A549 (cell line): ENCODE measurements around the gene KRT34. TPM values are rescaled to one million over a fixed set of nuclear protein-coding genes. Genes with fewer than 3 reads are reported as not detected.

Experiments
- ATAC-seq, 2 experiments: fragments of 200-7000 bp in 1 of 2; fragments of >200 bp in 1 of 2; cut with Nextera tagmentation in 1 of 2; cut with Tn5 transposase in 1 of 2; 3 replicates each; pipeline versions ENCODE4 v1.8.0 to v1.9.1; 2018 to 2020; ENCODE audit warnings: mild to moderate bottlenecking in 1 of 2, moderate library complexity in 1 of 2
- CTCF ChIA-PET: fragments of 300-600 bp; sonication (Branson Sonifier 250); formaldehyde crosslinking; extraction: SDS; loops from one replicate; lab custom pipeline; 2021; ENCODE audit warnings: antibody characterized with exemption, inconsistent platforms; lab: Yijun Ruan, JAX
- POLR2A ChIA-PET: fragments of 350-600 bp; formaldehyde crosslinking; extraction: SDS; loops from one replicate; lab custom pipeline; 2021; ENCODE audit warnings: antibody characterized with exemption, inconsistent platforms; lab: Yijun Ruan, JAX
- DNase-seq, 2 experiments: peaks; one replicate each; pipeline versions ENCODE4 v3.0.0 to v3.0.0-alpha.2; 2011 to 2016; ENCODE audit warnings: low read depth in 1 of 2, low spot score in 1 of 2
- FAIRE-seq: peaks from 2 replicates; lab custom pipeline; 2011; peaks lifted over from hg19 to GRCh38; lab: Jason Lieb, UNC
- H3K27ac ChIP-seq, 2 experiments: fragments of >200 bp; sonication (Bioruptor Twin); formaldehyde crosslinking; 3 replicates each; pipeline ENCODE4 v1.5.1; 2016 to 2017
- H3K4me1 ChIP-seq: fragments of >200 bp; sonication (Bioruptor Twin); formaldehyde crosslinking; 3 replicates; pipeline ENCODE4 v1.6.1; 2016
- H3K4me2 ChIP-seq: fragments of >200 bp; sonication (Bioruptor Twin); formaldehyde crosslinking; 3 replicates; pipeline ENCODE4 v1.6.1; 2016
- H3K4me3 ChIP-seq: fragments of >200 bp; sonication (Bioruptor Twin); formaldehyde crosslinking; 3 replicates; pipeline ENCODE4 v1.5.1; 2016
- H3K9me3 ChIP-seq: fragments of >200 bp; sonication (Bioruptor Twin); formaldehyde crosslinking; 3 replicates; pipeline ENCODE4 v1.6.1; 2016
- CEBPB ChIP-seq, 2 experiments: fragments of >200 bp in 1 of 2; sonication (Bioruptor Twin) in 1 of 2; formaldehyde crosslinking in 1 of 2; IDR thresholded peaks; 2 replicates each; pipeline ENCODE4 v1.6.1; 2012 to 2016
- CTCF ChIP-seq: fragments of >200 bp; sonication (Bioruptor Twin); formaldehyde crosslinking; IDR thresholded peaks from 3 replicates; pipeline ENCODE4 v1.5.1; 2016
- E2F6 ChIP-seq: IDR thresholded peaks from 2 replicates; pipeline ENCODE4 v1.6.1; 2012; ENCODE audit warnings: low read depth, borderline replicate concordance
- EP300 ChIP-seq, 2 experiments: fragments of >200 bp; sonication (Bioruptor Twin); formaldehyde crosslinking; IDR thresholded peaks; 2 replicates in 1 of 2; 3 replicates in 1 of 2; pipeline ENCODE4 v1.6.1; 2016 to 2017
- ESRRA ChIP-seq: fragments of 150-350 bp; IDR thresholded peaks from 2 replicates; pipeline ENCODE4 v1.6.1; 2014; ENCODE audit warnings: mild to moderate bottlenecking, low read length, borderline replicate concordance
- JUN ChIP-seq, 2 experiments: fragments of >200 bp; sonication (Bioruptor Twin); formaldehyde crosslinking; IDR thresholded peaks; 2 replicates in 1 of 2; 3 replicates in 1 of 2; pipeline ENCODE4 v1.6.1; 2016 to 2017
- MAZ ChIP-seq: fragments of 150-350 bp; IDR thresholded peaks from 2 replicates; pipeline ENCODE4 v1.6.1; 2014; ENCODE audit warnings: antibody characterized with exemption, low read depth, low read length, borderline replicate concordance
- NFE2L2 ChIP-seq: fragments of 150-350 bp; conservative IDR thresholded peaks from 2 replicates; pipeline ENCODE4 v1.6.1; 2014; ENCODE audit warnings: low read length
- NPAS2 ChIP-seq: fragments of 250-450 bp; sonication (Bioruptor Pico); IDR thresholded peaks from 2 replicates; pipeline ENCODE4 v1.8.0; 2022; ENCODE audit warnings: mild to moderate bottlenecking, moderate library complexity, borderline replicate concordance
- PBX3 ChIP-seq: IDR thresholded peaks from 2 replicates; pipeline ENCODE4 v1.6.1; 2012
- POLR2AphosphoS2 ChIP-seq: conservative IDR thresholded peaks from 2 replicates; pipeline ENCODE4 v1.6.1; 2012; ENCODE audit warnings: low read length, improper control_type of control experiment, inconsistent platforms
- RAD21 ChIP-seq, 2 experiments: fragments of >200 bp in 1 of 2; sonication (Bioruptor Twin) in 1 of 2; formaldehyde crosslinking in 1 of 2; IDR thresholded peaks in 1 of 2; conservative IDR thresholded peaks in 1 of 2; 2 replicates in 1 of 2; 3 replicates in 1 of 2; pipeline ENCODE4 v1.6.1; 2012 to 2018; ENCODE audit warnings: inconsistent platforms in 1 of 2
- REST ChIP-seq: fragments of 200-600 bp; sonication (generic); IDR thresholded peaks from 2 replicates; pipeline ENCODE4 v1.6.1; 2016; ENCODE audit warnings: antibody characterized with exemption, mild to moderate bottlenecking, moderate library complexity
- ZFP36 ChIP-seq: fragments of 450-650 bp; IDR thresholded peaks from 2 replicates; pipeline ENCODE4 v1.6.1; 2014; ENCODE audit warnings: borderline replicate concordance; ENCODE audit not compliant: partially characterized antibody
- ZNF302 ChIP-seq: fragments of 250-450 bp; sonication (Bioruptor Pico); IDR thresholded peaks from 2 replicates; pipeline ENCODE4 v1.9.0; 2021; ENCODE audit warnings: inconsistent platforms, mild to moderate bottlenecking, moderate library complexity
- ZSCAN20 ChIP-seq: fragments of 250-450 bp; sonication (Bioruptor Pico); IDR thresholded peaks from 2 replicates; pipeline ENCODE4 v1.8.0; 2022; ENCODE audit warnings: mild to moderate bottlenecking, moderate library complexity
- WGBS: methylation state at CpG from one replicate; pipeline ENCODE4 v1.1.6; 2017; ENCODE audit errors: missing lambda C conversion rate; 5-methylcytosine and 5-hydroxymethylcytosine counted together
- polyA plus RNA-seq, 4 experiments: library from polyadenylated mRNA; depleted of rRNA in 3 of 4; stranded (reverse); fragments of >200 nt; fragmentation: RNase III in 1 of 4; extraction: RNeasy Plus Mini Kit Qiagen cat#74134 plus additional on column Dnase treatment in 1 of 4; gene quantifications; 2 replicates in 3 of 4; 3 replicates in 1 of 4; pipeline ENCODE4 v1.2.3, GENCODE V29; 2011 to 2017

The KRT34 gene
- polyA plus RNA-seq, 2 of the 4 experiments (the other 2 are of a cell fraction), result 0.09 to 0.23 TPM

GRCh38 chr17:41418116-41418860 is 36.2 kb upstream of the KRT34 start:
- WGBS, result 86% methylated on average over 7 of the region's 7 CpGs
- POLR2A ChIA-PET, result no interaction called here
- ATAC-seq, result no peak
- Histone ChIP-seq H3K27ac (no peak overlapping the region), H3K4me1 (0 out of 3 replicates have a peak, but pooled peaks cover 4% of the 10 kb centered on the region), H3K9me3 (no peaks in the 10 kb centered on the region), H3K4me3 (no peak overlapping the region), H3K4me2 (no peak overlapping the region)
- TF ChIP-seq EP300 (IDR thresholded peaks at IDR 0.05) (no peak), ZNF302 (CRISPR knock-in tag) (no peak), ZSCAN20 (CRISPR knock-in tag) (no peak), CEBPB (IDR thresholded peaks at IDR 0.05) (no peak), MAZ (no peak), PBX3 (no peak), JUN (IDR thresholded peaks at IDR 0.05) (no peak), ESRRA (no peak), E2F6 (no peak), NFE2L2 (no peak), ZFP36 (no peak), POLR2AphosphoS2 (no peak), NPAS2 (CRISPR knock-in tag) (no peak), REST (no peak)
- CTCF ChIA-PET, result interaction anchor here (1.1 to 6.1 kb wide), 11 partner anchors 11 to 243 kb away, joined by 3 to 46 read pairs (median 5); no protein-coding TSS in a partner anchor
- FAIRE-seq, result no peak
- no peak for DNase-seq

- FAIRE-seq (no peak), DNase-seq (peak in 1 of 2 experiments; percentile 67), ATAC-seq (peak; percentile 62 to 91; a peak in 4 of 6 replicates)
- ChIA-PET POLR2A (no interaction called here), CTCF (interaction anchor here (0.7 to 6.1 kb wide), 13 partner anchors 9 to 243 kb away, joined by 3 to 46 read pairs (median 5); no protein-coding TSS in a partner anchor)
- no peaks in the 10 kb centered on the region for H3K9me3 ChIP-seq
- WGBS, result 42% methylated on average over 4 of the region's 4 CpGs
- H3K4me3 ChIP-seq, result no peak overlapping the region
- H3K4me2 ChIP-seq, result no peak overlapping the region
- TF ChIP-seq ESRRA (no peak), CTCF (peak; percentile 36; the same call in 2 of the 3 replicates), RAD21 (conservative IDR thresholded peaks at IDR 0.05 in 1 of 2, IDR thresholded peaks at IDR 0.05 in 1 of 2) (peak in 1 of 2 experiments; percentile 50; a peak in 2 of 5 replicates)
- no peak overlapping the region for H3K27ac ChIP-seq
- H3K4me1 ChIP-seq, result 0 out of 3 replicates have a peak, but pooled peaks cover 4% of the 10 kb centered on the region
These were observed 35.5 kb upstream of the KRT34 start for GRCh38 chr17:41417576-41418015.
